Suprapubic skin (tissue), 4 donors: ENCODE data around the gene HDAC1. TPM values are rescaled to one million over a fixed set of nuclear protein-coding genes. Genes with fewer than 3 reads are reported as not detected.
"Not testable (repeated sequence)": the region's sequence is repeated elsewhere in the genome, so short reads cannot be mapped to it uniquely, and the experiment has no call there.

ENCODE experiments used
- DNase-seq, 2 donors: peaks; one replicate each; pipeline ENCODE4 v3.0.0-alpha.2; 2019; ENCODE audit warnings: low spot score in 2 of 2
- H3K27ac ChIP-seq: fragments of 200-600 bp; sonication (generic); one replicate; pipeline ENCODE4 v1.5.1; 2019
- H3K27me3 ChIP-seq: fragments of 200-600 bp; sonication (generic); one replicate; pipeline ENCODE4 v1.5.1; 2019
- H3K36me3 ChIP-seq: fragments of 200-600 bp; sonication (generic); one replicate; pipeline ENCODE4 v1.5.1; 2019
- H3K4me1 ChIP-seq: fragments of 200-600 bp; sonication (generic); one replicate; pipeline ENCODE4 v1.5.1; 2019
- H3K4me3 ChIP-seq: fragments of 200-600 bp; sonication (generic); one replicate; pipeline ENCODE4 v1.5.1; 2019; ENCODE audit warnings: mild to moderate bottlenecking
- H3K9me3 ChIP-seq: fragments of 200-600 bp; sonication (generic); one replicate; pipeline ENCODE4 v1.5.1; 2019
- CTCF ChIP-seq, 2 donors: fragments of 200-600 bp in 1 of 2; fragments of 450-650 bp in 1 of 2; sonication (generic) in 1 of 2; IDR thresholded peaks; one replicate each; pipeline ENCODE4 v1.5.1; 2016 to 2019; ENCODE audit warnings: antibody characterized with exemption in 2 of 2, mild to moderate bottlenecking in 1 of 2, moderate library complexity in 1 of 2
- EP300 ChIP-seq: sonication (generic); formaldehyde crosslinking; IDR thresholded peaks from one replicate; pipeline ENCODE4 v1.6.1; 2017; ENCODE audit warnings: antibody characterized with exemption
- POLR2A ChIP-seq, 2 donors: fragments of 450-650 bp; IDR thresholded peaks; one replicate each; pipeline ENCODE4 v1.6.1; 2017; ENCODE audit warnings: antibody characterized with exemption in 2 of 2, mild to moderate bottlenecking in 2 of 2, moderate library complexity in 2 of 2
- POLR2AphosphoS5 ChIP-seq, 3 donors: sonication (generic); formaldehyde crosslinking; IDR thresholded peaks; one replicate each; pipeline ENCODE4 v1.6.1; 2017; ENCODE audit warnings: antibody characterized with exemption in 3 of 3
- WGBS: methylation state at CpG from one replicate; pipeline ENCODE4 v1.1.5; 2018; 5-methylcytosine and 5-hydroxymethylcytosine counted together
- total RNA-seq, 4 donors: library from RNA; depleted of rRNA; stranded (reverse); fragments of >200 nt; gene quantifications; one replicate each; pipeline ENCODE4 v1.1.0, GENCODE V29; 2016

Gene HDAC1
- total RNA-seq, 4 donors from 2014 or later: 34.4 to 52.9 (median 40.2) TPM

- H3K9me3 ChIP-seq: no peaks in the 10 kb centered on the region
- TF ChIP-seq POLR2AphosphoS5 (IDR thresholded peaks at IDR 0.05): peak in 2 of 3 donors; percentile 21 to 81
- no peak for TF ChIP-seq CTCF (IDR thresholded peaks at IDR 0.05)
- TF ChIP-seq POLR2A (IDR thresholded peaks at IDR 0.05): peak in 1 of 2 donors; percentile 74
- peaks cover 42% of the 10 kb centered on the region for H3K4me1 ChIP-seq
- 3% methylated on average over 28 of the region's 75 CpGs for WGBS
- H3K27ac ChIP-seq: peak overlapping the region; percentile 87
- peak; percentile 97 to 98 for DNase-seq
- no peaks in the 10 kb centered on the region for H3K36me3 ChIP-seq
- peak overlapping the region; percentile 66 for H3K4me3 ChIP-seq
- H3K27me3 ChIP-seq: no peaks in the 10 kb centered on the region
These were observed 59.7 kb downstream of the HDAC1 start for GRCh38 chr1:32351399-32352238.

GRCh38 chr1:32352239-32352745 lies 60.4 kb downstream of the HDAC1 start:
- WGBS: 52% methylated on average over 8 of the region's 8 CpGs
- Histone ChIP-seq H3K9me3 (no peaks in the 10 kb centered on the region), H3K36me3 (no peaks in the 10 kb centered on the region), H3K27me3 (no peaks in the 10 kb centered on the region), H3K4me1 (peaks cover 42% of the 10 kb centered on the region), H3K27ac (peak overlapping the region; percentile 87), H3K4me3 (peak overlapping the region; percentile 66)
- no peak for DNase-seq
- TF ChIP-seq CTCF (IDR thresholded peaks at IDR 0.05): no peak

- H3K36me3 ChIP-seq: no peaks in the 10 kb centered on the region
- WGBS: 52% methylated on average over 2 of the region's 2 CpGs
- peak overlapping the region; percentile 66 for H3K4me3 ChIP-seq
- H3K4me1 ChIP-seq: peaks cover 42% of the 10 kb centered on the region
- no peaks in the 10 kb centered on the region for H3K9me3 ChIP-seq
- peak overlapping the region; percentile 87 for H3K27ac ChIP-seq
- no peaks in the 10 kb centered on the region for H3K27me3 ChIP-seq
- DNase-seq: no peak
- TF ChIP-seq EP300 (no peak), POLR2A (IDR thresholded peaks at IDR 0.05) (no peak), POLR2AphosphoS5 (IDR thresholded peaks at IDR 0.05) (no peak), CTCF (IDR thresholded peaks at IDR 0.05) (no peak)
These were observed 61.0 kb downstream of the HDAC1 start for GRCh38 chr1:32352831-32353383.

- peaks cover 42% of the 10 kb centered on the region for H3K4me1 ChIP-seq
- H3K27me3 ChIP-seq: no peaks in the 10 kb centered on the region
- no peak for DNase-seq
- H3K9me3 ChIP-seq: no peaks in the 10 kb centered on the region
- 67% methylated on average over 2 of the region's 2 CpGs for WGBS
- peak overlapping the region; percentile 52 for H3K27ac ChIP-seq
- no peak overlapping the region for H3K4me3 ChIP-seq
- TF ChIP-seq CTCF (IDR thresholded peaks at IDR 0.05): no peak
- TF ChIP-seq POLR2AphosphoS5 (IDR thresholded peaks at IDR 0.05): no peak
- TF ChIP-seq EP300: no peak
- TF ChIP-seq POLR2A (IDR thresholded peaks at IDR 0.05): no peak
- H3K36me3 ChIP-seq: no peaks in the 10 kb centered on the region
These were observed 61.5 kb downstream of the HDAC1 start for GRCh38 chr1:32353431-32353830.

- Histone ChIP-seq H3K27me3 (no peaks in the 10 kb centered on the region), H3K4me1 (peaks cover 40% of the 10 kb centered on the region), H3K27ac (peak overlapping the region; percentile 52), H3K36me3 (no peaks in the 10 kb centered on the region), H3K9me3 (no peaks in the 10 kb centered on the region), H3K4me3 (no peak overlapping the region)
- no peak for TF ChIP-seq POLR2AphosphoS5 (IDR thresholded peaks at IDR 0.05)
- no peak for TF ChIP-seq POLR2A (IDR thresholded peaks at IDR 0.05)
- no peak for TF ChIP-seq EP300
- no peak for TF ChIP-seq CTCF (IDR thresholded peaks at IDR 0.05)
- WGBS: 52% methylated on average over 2 of the region's 2 CpGs
- no peak for DNase-seq
These were observed 62.1 kb downstream of the HDAC1 start for GRCh38 chr1:32353886-32354570.

GRCh38 chr1:32355778-32356177 lies 63.9 kb downstream of the HDAC1 start:
- not testable (repeated sequence) for H3K36me3 ChIP-seq, H3K27me3 ChIP-seq, H3K27ac ChIP-seq, DNase-seq, H3K9me3 ChIP-seq, H3K4me3 ChIP-seq
- H3K4me1 ChIP-seq: peaks cover 28% of the 10 kb centered on the region
- 93% methylated on average over 6 of the region's 6 CpGs for WGBS
